B cell (primary cell): ENCODE results near the gene AOAH.

ENCODE experiments used
- EZH2 ChIP-seq: IDR thresholded peaks from 2 replicates; pipeline ENCODE4 v1.6.1; 2012; ENCODE audit warnings: borderline replicate concordance, low read depth, mild to moderate bottlenecking, moderate library complexity, low read length; ENCODE audit not compliant: insufficient read depth, poor library complexity, severe bottlenecking
- TF ChIP-seq, protein P1 (sequence below): fragments of 200-600 bp; IDR thresholded peaks from one replicate; pipeline ENCODE4 v1.8.0; 2022; ENCODE audit warnings: antibody characterized with exemption, mild to moderate bottlenecking

DNA sequence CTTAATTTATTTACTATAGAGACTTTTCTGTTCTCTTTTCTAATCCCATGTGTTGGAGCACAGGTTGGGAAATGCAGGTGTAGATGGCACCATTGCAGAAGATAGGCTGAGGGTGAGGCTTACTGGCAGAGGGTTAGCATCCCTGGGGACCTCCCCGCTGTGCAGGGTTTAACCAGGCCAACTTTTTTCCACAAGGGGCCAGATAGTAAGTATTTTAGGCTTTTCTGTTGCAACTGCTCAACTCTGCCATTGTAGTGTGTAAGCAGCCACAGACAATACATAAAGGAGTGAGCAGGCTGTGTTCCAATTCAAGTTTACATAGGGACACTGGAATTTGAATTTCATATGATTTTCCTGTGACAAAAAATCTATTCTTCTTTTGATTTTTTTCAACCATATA is 34.6 kb upstream of the AOAH start:
- TF ChIP-seq, protein P1, sequence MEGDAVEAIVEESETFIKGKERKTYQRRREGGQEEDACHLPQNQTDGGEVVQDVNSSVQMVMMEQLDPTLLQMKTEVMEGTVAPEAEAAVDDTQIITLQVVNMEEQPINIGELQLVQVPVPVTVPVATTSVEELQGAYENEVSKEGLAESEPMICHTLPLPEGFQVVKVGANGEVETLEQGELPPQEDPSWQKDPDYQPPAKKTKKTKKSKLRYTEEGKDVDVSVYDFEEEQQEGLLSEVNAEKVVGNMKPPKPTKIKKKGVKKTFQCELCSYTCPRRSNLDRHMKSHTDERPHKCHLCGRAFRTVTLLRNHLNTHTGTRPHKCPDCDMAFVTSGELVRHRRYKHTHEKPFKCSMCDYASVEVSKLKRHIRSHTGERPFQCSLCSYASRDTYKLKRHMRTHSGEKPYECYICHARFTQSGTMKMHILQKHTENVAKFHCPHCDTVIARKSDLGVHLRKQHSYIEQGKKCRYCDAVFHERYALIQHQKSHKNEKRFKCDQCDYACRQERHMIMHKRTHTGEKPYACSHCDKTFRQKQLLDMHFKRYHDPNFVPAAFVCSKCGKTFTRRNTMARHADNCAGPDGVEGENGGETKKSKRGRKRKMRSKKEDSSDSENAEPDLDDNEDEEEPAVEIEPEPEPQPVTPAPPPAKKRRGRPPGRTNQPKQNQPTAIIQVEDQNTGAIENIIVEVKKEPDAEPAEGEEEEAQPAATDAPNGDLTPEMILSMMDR, result no peak
- TF ChIP-seq EZH2, result no peak
